Body of pancreas (tissue), 4 donors: ENCODE measurements around the gene GUCY1B1.

ENCODE experiments used
- POLR2A ChIP-seq, 3 donors: fragments of 450-650 bp; IDR thresholded peaks; one replicate each; pipeline ENCODE4 v1.6.1; 2016; ENCODE audit warnings: antibody characterized with exemption in 3 of 3, mild to moderate bottlenecking in 2 of 3
- TF ChIP-seq, protein P1 (sequence below), 7 experiments: fragments of 450-650 bp in 4 of 7; fragments of 200-600 bp in 3 of 7; sonication (generic) in 3 of 7; IDR thresholded peaks; one replicate each; pipeline ENCODE4 v1.5.1; 2016 to 2019; ENCODE audit warnings: antibody characterized with exemption in 7 of 7

GRCh38 chr4:155822572-155822971 lies 63.8 kb downstream of the GUCY1B1 start:
- no peak for TF ChIP-seq POLR2A (IDR thresholded peaks at IDR 0.05)
- TF ChIP-seq, protein P1, sequence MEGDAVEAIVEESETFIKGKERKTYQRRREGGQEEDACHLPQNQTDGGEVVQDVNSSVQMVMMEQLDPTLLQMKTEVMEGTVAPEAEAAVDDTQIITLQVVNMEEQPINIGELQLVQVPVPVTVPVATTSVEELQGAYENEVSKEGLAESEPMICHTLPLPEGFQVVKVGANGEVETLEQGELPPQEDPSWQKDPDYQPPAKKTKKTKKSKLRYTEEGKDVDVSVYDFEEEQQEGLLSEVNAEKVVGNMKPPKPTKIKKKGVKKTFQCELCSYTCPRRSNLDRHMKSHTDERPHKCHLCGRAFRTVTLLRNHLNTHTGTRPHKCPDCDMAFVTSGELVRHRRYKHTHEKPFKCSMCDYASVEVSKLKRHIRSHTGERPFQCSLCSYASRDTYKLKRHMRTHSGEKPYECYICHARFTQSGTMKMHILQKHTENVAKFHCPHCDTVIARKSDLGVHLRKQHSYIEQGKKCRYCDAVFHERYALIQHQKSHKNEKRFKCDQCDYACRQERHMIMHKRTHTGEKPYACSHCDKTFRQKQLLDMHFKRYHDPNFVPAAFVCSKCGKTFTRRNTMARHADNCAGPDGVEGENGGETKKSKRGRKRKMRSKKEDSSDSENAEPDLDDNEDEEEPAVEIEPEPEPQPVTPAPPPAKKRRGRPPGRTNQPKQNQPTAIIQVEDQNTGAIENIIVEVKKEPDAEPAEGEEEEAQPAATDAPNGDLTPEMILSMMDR (IDR thresholded peaks at IDR 0.05) = no peak
